ENCODE data around the gene LAMP5. TPM values are rescaled to one million over a fixed set of nuclear protein-coding genes. Genes with fewer than 3 reads are reported as not detected.

The LAMP5 gene
- total RNA-seq, 6 experiments from 2014 or later = 0.10 TPM; not detected in 5

- no peaks in the 10 kb centered on the region for H3K4me1 ChIP-seq
- no peaks in the 10 kb centered on the region for H3K36me3 ChIP-seq
- ATAC-seq (no peak), DNase-seq (no peak)
- WGBS (ENCODE audit: insufficient coverage, low coverage, low lambda C conversion rate, missing lambda C conversion rate) = 34% methylated on average over 2 of the region's 2 CpGs
- no peak overlapping the region for H3K27ac ChIP-seq
- H3K9me3 ChIP-seq = no peaks in the 10 kb centered on the region
- no peak overlapping the region for H3K4me3 ChIP-seq
- intact Hi-C loops (cut with DNase I) = no loop called here
- TF ChIP-seq, protein P1, sequence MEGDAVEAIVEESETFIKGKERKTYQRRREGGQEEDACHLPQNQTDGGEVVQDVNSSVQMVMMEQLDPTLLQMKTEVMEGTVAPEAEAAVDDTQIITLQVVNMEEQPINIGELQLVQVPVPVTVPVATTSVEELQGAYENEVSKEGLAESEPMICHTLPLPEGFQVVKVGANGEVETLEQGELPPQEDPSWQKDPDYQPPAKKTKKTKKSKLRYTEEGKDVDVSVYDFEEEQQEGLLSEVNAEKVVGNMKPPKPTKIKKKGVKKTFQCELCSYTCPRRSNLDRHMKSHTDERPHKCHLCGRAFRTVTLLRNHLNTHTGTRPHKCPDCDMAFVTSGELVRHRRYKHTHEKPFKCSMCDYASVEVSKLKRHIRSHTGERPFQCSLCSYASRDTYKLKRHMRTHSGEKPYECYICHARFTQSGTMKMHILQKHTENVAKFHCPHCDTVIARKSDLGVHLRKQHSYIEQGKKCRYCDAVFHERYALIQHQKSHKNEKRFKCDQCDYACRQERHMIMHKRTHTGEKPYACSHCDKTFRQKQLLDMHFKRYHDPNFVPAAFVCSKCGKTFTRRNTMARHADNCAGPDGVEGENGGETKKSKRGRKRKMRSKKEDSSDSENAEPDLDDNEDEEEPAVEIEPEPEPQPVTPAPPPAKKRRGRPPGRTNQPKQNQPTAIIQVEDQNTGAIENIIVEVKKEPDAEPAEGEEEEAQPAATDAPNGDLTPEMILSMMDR (IDR thresholded peaks at IDR 0.05) = no peak
- no peak for TF ChIP-seq POLR2A (IDR thresholded peaks at IDR 0.05)
- H3K27me3 ChIP-seq = no peaks in the 10 kb centered on the region
Observed at GRCh38 chr20:9495701-9496100, 18.7 kb upstream of the LAMP5 start.

- 51% methylated on average over 2 of the region's 3 CpGs for WGBS (ENCODE audit: insufficient coverage, low coverage, low lambda C conversion rate, missing lambda C conversion rate)
- TF ChIP-seq POLR2A (IDR thresholded peaks at IDR 0.05) = no peak
- TF ChIP-seq, protein P1 (IDR thresholded peaks at IDR 0.05) = no peak
- no peaks in the 10 kb centered on the region for H3K4me1 ChIP-seq
- no peaks in the 10 kb centered on the region for H3K27me3 ChIP-seq
- ATAC-seq (no peak), DNase-seq (no peak)
- no peak overlapping the region for H3K4me3 ChIP-seq
- no peaks in the 10 kb centered on the region for H3K36me3 ChIP-seq
- intact Hi-C loops (cut with DNase I) = no loop called here
- H3K27ac ChIP-seq = no peak overlapping the region
- no peaks in the 10 kb centered on the region for H3K9me3 ChIP-seq
Observed at GRCh38 chr20:9496155-9496554, 18.2 kb upstream of the LAMP5 start.

GRCh38 chr20:9498322-9498721 is 16.1 kb upstream of the LAMP5 start:
- WGBS (ENCODE audit: insufficient coverage, low coverage, low lambda C conversion rate, missing lambda C conversion rate) = 25% methylated on average over 3 of the region's 4 CpGs
- TF ChIP-seq, protein P1 (IDR thresholded peaks at IDR 0.05) = no peak
- TF ChIP-seq POLR2A (IDR thresholded peaks at IDR 0.05) = no peak
- Histone ChIP-seq H3K36me3 (no peaks in the 10 kb centered on the region), H3K27ac (no peak overlapping the region), H3K4me3 (no peak overlapping the region), H3K9me3 (no peaks in the 10 kb centered on the region), H3K4me1 (no peaks in the 10 kb centered on the region), H3K27me3 (no peaks in the 10 kb centered on the region)
- ATAC-seq (no peak), DNase-seq (no peak)
- intact Hi-C loops (cut with DNase I) = no loop called here

GRCh38 chr20:9499126-9499899 is 15.1 kb upstream of the LAMP5 start:
- intact Hi-C loops (cut with DNase I) = no loop called here
- ATAC-seq (no peak), DNase-seq (no peak)
- Histone ChIP-seq H3K27ac (no peak overlapping the region), H3K9me3 (no peaks in the 10 kb centered on the region), H3K4me1 (no peaks in the 10 kb centered on the region), H3K4me3 (no peak overlapping the region), H3K36me3 (no peaks in the 10 kb centered on the region), H3K27me3 (no peaks in the 10 kb centered on the region)
- no peak for TF ChIP-seq POLR2A (IDR thresholded peaks at IDR 0.05)
- TF ChIP-seq, protein P1 (IDR thresholded peaks at IDR 0.05) = no peak
- WGBS (ENCODE audit: insufficient coverage, low coverage, low lambda C conversion rate, missing lambda C conversion rate) = 55% methylated on average over 5 of the region's 5 CpGs
